HUES64 (cell line): ENCODE measurements around the gene PKMYT1.

ENCODE experiments used
- H3K27ac ChIP-seq: 2 replicates; pipeline ENCODE4 v1.7.0; 2013; ENCODE audit warnings: low read depth, low read length, inconsistent platforms
- H3K27me3 ChIP-seq: 2 replicates; pipeline ENCODE4 v1.6.1; 2013; ENCODE audit warnings: mild to moderate bottlenecking, low read length; ENCODE audit not compliant: insufficient read depth
- H3K36me3 ChIP-seq: 2 replicates; pipeline ENCODE4 v1.6.1; 2013; ENCODE audit warnings: mild to moderate bottlenecking, low read length; ENCODE audit not compliant: insufficient read depth
- H3K4me1 ChIP-seq: 2 replicates; pipeline ENCODE4 v1.6.1; 2013; ENCODE audit warnings: mild to moderate bottlenecking, low read length, moderate library complexity; ENCODE audit not compliant: insufficient read depth
- H3K4me3 ChIP-seq: 2 replicates; pipeline ENCODE4 v1.5.1; 2013; ENCODE audit warnings: mild to moderate bottlenecking, low read length, moderate library complexity
- H3K9ac ChIP-seq: 2 replicates; pipeline ENCODE4 v1.6.1; 2013; ENCODE audit warnings: mild to moderate bottlenecking, low read depth, low read length
- H3K9me3 ChIP-seq: 2 replicates; pipeline ENCODE4 v1.6.1; 2013; ENCODE audit warnings: low read depth, low read length; ENCODE audit not compliant: insufficient read depth
- WGBS: fragments of 150-250, 120-280 bp; methylation state at CpG from one replicate; pipeline ENCODE4 v1.1.7; 2013; ENCODE audit warnings: missing lambda C conversion rate; 5-methylcytosine and 5-hydroxymethylcytosine counted together

The PKMYT1 gene

DNA sequence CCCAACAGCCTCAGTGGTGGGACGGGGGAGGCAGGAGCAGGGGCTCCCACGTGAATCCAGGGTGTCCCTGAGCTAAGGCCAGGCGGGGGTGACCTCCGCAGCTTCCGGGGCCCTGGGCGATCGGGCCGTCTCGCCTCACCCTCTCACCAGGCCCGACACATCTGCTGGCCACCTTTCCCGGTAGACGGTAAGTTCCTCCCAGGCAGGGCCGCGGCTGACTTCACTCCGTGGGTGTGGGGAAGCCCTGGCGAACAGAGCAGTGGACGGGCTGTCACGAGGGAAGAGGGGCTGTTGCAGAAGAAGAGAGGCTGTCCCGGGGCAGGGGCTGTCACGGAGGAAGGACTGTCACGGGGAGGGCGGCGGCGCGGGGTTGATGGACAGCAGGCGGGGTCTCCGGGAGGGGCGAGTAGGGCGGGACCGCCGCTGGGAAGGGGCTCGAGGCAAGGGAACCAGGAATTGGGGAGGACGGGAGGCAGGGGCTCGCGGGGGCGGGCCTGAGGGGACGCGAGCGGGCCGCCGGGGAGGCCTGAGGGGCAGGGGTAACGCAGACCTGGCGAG, 498 bp downstream of the PKMYT1 start:
- H3K27me3 ChIP-seq: no peaks in the 10 kb centered on the region
- H3K9ac ChIP-seq: peak overlapping the region; percentile 91
- H3K4me1 ChIP-seq: peaks cover 27% of the 10 kb centered on the region
- no peaks in the 10 kb centered on the region for H3K9me3 ChIP-seq
- WGBS: 8% methylated on average over 43 of the region's 43 CpGs
- peak overlapping the region; percentile 95 for H3K27ac ChIP-seq
- H3K36me3 ChIP-seq: peaks cover 36% of the 10 kb centered on the region
- H3K4me3 ChIP-seq: peak overlapping the region; percentile 69

DNA sequence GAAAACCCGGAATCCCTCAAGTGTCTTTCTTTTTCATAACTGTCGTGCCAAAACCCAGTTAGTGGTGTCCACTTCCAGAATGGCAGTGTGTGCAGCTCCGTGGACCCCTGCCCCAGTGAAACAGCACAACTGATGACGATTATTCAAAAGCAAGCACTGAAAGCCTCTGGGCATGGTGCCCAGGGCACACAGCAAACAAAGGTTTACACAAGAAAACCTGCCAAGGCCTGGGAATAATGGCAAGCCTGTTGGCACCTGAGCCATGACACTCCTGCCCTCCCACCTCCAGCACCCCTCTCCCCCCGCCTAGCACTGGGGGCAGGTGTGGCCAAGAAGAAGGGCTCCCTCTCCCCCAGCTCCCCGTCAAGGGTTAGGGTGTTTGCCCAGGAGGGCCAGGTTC, 2.8 kb downstream of the PKMYT1 start:
- Histone ChIP-seq H3K4me1 (peaks cover 21% of the 10 kb centered on the region), H3K9me3 (no peaks in the 10 kb centered on the region), H3K27me3 (no peaks in the 10 kb centered on the region), H3K9ac (no peak overlapping the region), H3K36me3 (peaks cover 55% of the 10 kb centered on the region), H3K27ac (no peak overlapping the region), H3K4me3 (no peak overlapping the region)
- WGBS: 94% methylated on average over 6 of the region's 6 CpGs

DNA sequence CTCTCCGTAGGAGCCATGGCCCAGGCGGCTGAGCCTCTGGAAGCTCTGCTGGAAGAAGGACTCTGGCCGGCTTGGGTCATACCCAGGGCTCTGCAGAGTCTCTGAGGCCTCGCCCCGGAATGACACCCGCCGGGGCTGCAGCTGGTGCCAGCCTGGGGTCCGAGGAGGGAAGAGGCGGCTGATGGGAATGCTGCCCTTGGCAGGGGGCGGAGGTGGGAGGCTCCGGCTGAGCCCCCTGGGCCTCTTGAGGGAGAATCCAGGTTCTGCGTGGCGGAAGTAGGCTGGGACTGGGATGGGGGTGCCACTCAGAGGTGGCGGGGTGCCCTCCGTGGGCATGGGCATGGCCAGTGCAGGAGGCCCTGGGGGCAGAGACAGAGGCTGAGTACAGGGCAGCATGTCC, 3.6 kb downstream of the PKMYT1 start:
- peaks cover 13% of the 10 kb centered on the region for H3K4me1 ChIP-seq
- H3K27ac ChIP-seq: no peak overlapping the region
- peaks cover 62% of the 10 kb centered on the region for H3K36me3 ChIP-seq
- no peaks in the 10 kb centered on the region for H3K27me3 ChIP-seq
- H3K9me3 ChIP-seq: no peaks in the 10 kb centered on the region
- H3K9ac ChIP-seq: no peak overlapping the region
- 96% methylated on average over 15 of the region's 15 CpGs for WGBS
- no peak overlapping the region for H3K4me3 ChIP-seq

DNA sequence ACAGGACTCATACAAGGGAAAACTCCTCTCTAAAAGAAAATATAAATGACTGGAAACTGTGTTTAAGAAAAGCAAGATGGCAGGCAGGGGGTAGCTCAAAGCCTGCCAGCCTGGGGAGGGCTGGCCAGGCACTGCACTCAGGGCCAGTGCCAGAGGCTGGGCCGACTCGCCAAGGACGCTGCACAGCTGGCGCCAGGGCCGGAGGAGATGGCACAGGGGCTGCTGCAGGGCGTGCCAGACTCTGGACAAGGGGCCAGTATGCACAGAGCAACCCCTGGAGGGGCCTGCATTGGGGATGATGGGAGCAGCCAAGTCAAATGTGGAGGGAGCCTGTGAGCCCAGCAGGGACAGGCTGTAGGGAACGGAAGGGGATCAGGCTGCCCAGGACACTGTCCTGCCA, 4.0 kb downstream of the PKMYT1 start:
- Histone ChIP-seq H3K4me1 (peaks cover 9% of the 10 kb centered on the region), H3K36me3 (peaks cover 62% of the 10 kb centered on the region), H3K9me3 (no peaks in the 10 kb centered on the region), H3K27ac (no peak overlapping the region), H3K4me3 (no peak overlapping the region), H3K9ac (no peak overlapping the region), H3K27me3 (no peaks in the 10 kb centered on the region)
- 94% methylated on average over 7 of the region's 7 CpGs for WGBS

DNA sequence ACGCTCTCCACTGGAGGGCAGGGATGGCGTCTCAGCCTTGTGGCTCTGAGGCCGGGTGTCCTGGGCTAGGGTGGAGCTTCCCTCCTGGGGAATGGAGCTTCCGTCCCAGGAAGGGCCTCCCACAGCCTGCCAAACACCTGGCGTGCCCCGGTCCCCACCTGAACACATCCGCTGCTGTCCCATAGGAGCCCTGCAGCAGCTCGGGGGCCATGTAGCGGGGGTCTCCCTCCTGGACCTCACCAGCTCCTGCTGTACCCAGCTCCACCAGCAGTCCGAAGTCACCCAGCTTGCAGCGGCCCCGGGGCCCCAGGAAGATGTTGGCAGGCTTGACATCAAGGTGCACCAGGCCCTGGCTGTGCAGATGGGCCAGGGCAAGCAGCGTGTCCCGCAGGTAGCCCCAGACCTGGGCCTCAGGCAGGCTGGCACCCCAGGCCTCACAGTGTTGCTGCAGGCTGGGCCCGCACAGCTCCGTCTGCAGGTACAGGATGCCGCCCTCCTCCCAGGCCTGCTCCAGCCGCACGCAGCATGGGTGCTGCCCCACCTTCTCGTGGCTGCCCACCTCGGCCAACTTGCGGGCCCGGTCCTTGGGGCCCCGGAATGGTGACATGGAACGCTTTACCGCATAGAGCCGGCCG, 5.0 kb downstream of the PKMYT1 start:
- H3K4me1 ChIP-seq: peaks cover 4% of the 10 kb centered on the region; the same call in 1 of the 2 replicates
- no peaks in the 10 kb centered on the region for H3K27me3 ChIP-seq
- no peak overlapping the region for H3K27ac ChIP-seq
- no peak overlapping the region for H3K9ac ChIP-seq
- peaks cover 62% of the 10 kb centered on the region for H3K36me3 ChIP-seq
- WGBS: 94% methylated on average over 28 of the region's 28 CpGs
- no peak overlapping the region for H3K4me3 ChIP-seq
- H3K9me3 ChIP-seq: no peaks in the 10 kb centered on the region

DNA sequence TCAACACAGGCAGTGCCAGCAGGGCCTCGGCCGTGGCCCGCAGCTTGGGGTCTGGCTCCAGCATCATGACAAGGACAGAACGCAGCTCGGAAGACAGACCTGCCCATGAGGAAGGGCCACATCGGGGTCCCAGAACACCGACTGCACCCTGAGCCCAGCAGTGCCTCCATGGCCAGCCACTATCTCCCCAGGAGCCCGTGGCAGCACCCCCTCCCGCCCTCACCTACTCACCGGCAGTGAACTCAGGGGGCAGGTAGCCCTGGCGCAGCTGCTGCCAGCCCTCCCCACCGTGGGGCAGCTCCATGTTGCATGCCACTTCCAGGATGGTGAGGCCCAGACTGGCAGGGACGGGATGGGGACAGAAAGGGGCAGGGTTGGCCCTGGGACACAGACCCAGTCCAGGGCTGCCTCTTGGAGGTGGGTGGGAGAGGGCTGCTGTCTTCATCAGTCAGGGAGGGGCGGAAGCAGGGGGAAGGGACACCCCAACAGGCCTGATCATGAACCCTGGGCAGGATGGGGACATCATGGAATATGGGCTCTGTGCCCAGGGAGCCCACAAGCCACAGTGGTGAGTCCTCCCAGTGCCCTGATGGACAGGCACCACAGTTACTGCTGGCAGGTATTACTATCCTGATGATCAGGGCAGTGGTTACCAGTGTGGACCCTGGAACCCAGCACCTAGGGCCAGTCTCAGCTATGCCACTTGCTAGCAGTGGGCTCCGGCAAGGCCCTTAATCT, 5.8 kb downstream of the PKMYT1 start:
- Histone ChIP-seq H3K36me3 (peaks cover 62% of the 10 kb centered on the region), H3K27me3 (no peaks in the 10 kb centered on the region), H3K4me3 (no peak overlapping the region), H3K9ac (no peak overlapping the region), H3K9me3 (no peaks in the 10 kb centered on the region), H3K27ac (no peak overlapping the region), H3K4me1 (peaks cover 1% of the 10 kb centered on the region; the same call in 1 of the 2 replicates)
- 94% methylated on average over 15 of the region's 15 CpGs for WGBS

DNA sequence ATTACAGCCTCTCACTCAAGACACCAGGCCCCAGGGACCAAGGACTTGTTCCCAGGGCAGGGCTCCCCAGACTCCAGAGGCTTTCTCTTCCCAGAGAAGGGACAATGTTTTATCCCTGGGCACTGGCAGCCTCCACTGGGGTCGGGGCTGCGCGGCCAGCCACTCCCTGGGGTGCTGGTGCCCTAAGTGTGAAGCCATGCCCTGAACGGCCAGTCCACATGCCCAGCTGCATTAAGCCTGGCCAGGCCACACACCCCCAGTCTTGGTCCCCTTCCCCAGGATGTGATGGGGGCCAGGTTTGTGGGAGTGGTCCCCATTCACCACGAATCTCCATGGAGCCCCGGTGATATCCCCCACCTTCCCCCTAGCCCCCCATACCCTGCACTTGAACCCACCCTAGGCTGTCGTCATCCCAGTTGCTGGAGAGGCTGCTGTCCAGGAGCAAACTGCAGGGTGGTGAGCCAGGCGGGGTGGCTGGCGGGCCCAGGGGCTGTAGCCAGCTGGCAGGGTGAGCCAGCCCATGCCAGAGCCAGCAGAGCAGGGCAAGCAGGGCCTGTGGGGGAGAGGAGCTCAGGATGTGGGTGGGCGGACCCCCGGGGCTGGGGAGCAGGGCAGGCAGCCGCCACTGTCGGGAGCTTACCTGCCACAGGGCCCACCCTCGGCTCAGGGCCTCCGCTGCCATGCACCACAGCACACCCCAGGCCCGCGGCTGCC, 6.5 kb downstream of the PKMYT1 start:
- H3K27me3 ChIP-seq: no peaks in the 10 kb centered on the region
- H3K4me3 ChIP-seq: no peak overlapping the region
- H3K9me3 ChIP-seq: no peaks in the 10 kb centered on the region
- H3K9ac ChIP-seq: no peak overlapping the region
- no peak overlapping the region for H3K27ac ChIP-seq
- 93% methylated on average over 17 of the region's 17 CpGs for WGBS
- H3K4me1 ChIP-seq: no peaks in the 10 kb centered on the region
- H3K36me3 ChIP-seq: peaks cover 62% of the 10 kb centered on the region

DNA sequence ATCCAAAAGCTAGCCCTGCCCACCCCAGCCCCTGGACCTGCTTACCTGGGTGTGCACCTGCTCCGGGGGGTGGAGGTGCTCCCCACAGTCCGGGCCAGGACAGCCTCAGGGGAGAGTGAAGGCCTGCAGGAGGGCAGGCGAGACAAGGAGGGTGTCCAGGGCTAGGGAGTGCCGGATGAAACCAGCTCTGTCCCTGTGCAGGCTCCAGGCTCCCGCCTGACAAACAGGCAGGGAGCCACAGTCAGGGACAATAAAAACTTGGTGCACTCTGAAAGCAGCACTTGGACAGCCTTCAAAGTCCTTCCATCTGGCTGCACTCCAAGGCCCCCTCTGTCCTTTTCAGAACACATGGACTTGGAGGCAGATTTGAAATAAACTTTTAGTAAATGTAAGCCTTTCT, 7.2 kb downstream of the PKMYT1 start:
- 91% methylated on average over 5 of the region's 5 CpGs for WGBS
- H3K4me3 ChIP-seq: no peak overlapping the region
- H3K4me1 ChIP-seq: no peaks in the 10 kb centered on the region
- peaks cover 4% of the 10 kb centered on the region for H3K27me3 ChIP-seq
- peaks cover 60% of the 10 kb centered on the region for H3K36me3 ChIP-seq
- no peak overlapping the region for H3K9ac ChIP-seq
- H3K9me3 ChIP-seq: no peaks in the 10 kb centered on the region
- H3K27ac ChIP-seq: no peak overlapping the region

DNA sequence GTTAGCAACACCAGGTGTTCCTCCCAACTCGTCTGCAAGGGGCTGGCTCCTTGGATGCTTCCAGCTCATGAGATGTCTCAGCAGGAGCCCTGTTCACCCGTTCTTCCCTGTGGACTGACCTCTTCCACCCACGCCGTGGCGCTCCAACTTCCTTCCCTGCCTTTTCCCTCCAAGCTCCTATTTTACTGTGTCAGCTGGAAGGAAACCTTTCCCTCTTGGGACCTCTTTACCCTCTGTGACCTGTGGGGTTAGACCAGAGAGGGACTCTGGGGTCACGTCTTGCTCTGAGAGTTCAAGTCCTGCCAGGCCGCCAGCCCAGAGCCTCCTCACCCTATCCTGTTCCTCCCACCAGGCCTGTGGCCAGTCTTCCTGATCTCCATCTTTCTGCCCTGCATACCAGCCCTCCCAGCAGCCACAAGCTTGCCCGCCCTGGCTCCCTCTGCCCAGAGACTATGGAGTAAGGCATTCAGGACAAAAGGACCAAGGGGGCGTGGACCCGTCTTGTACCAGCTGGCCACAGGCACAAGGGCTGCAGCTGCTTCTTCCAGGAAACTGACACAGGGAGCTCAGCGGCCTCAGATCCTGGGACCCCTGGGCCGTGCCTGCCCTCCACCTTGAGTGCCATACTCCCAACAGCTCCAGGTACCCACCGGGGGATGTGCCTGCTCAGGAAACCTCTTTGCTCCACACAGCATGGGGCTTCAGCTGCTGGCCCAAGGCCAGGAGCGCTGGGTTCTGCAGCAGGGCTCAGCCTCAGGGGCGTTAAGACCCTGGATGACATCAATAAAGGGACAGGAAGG, 8.1 kb downstream of the PKMYT1 start:
- 88% methylated on average over 15 of the region's 15 CpGs for WGBS
- Histone ChIP-seq H3K27ac (no peak overlapping the region; the same call in 1 of the 2 replicates), H3K36me3 (peaks cover 51% of the 10 kb centered on the region), H3K9ac (no peak overlapping the region), H3K27me3 (peaks cover 13% of the 10 kb centered on the region), H3K4me3 (no peak overlapping the region), H3K9me3 (no peaks in the 10 kb centered on the region), H3K4me1 (no peaks in the 10 kb centered on the region)

DNA sequence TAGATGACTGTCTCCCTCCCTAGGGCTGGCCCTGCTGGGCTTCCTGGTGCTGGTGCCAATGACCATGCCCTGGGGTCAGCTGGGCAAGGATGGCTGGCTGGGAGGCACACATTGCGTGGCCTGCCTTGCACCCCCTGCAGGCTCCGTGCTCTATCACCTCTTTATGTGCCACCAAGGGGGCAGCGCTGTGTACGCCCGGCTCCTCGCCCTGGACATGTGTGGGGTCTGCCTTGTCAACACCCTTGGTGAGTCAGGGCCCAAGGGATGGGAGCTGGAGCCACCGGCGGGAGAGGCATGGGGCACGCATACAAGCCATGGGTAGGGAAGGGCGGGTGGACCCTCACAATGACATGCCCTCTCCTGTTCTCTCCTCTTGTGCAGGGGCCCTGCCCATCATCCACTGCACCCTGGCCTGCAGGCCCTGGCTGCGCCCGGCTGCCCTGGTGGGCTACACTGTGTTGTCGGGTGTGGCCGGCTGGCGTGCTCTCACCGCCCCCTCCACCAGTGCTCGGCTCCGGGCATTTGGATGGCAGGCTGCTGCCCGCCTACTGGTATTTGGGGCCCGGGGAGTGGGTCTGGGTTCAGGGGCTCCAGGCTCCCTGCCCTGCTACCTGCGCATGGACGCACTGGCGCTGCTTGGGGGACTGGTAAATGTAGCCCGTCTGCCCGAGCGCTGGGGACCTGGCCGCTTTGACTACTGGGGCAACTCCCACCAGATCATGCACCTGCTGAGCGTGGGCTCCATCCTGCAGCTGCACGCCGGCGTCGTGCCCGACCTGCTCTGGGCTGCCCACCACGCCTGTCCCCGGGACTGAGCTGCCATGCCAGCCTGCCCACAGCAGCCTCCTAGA, 8.9 kb downstream of the PKMYT1 start:
- H3K9ac ChIP-seq: no peak overlapping the region
- H3K36me3 ChIP-seq: peaks cover 42% of the 10 kb centered on the region
- H3K4me3 ChIP-seq: no peak overlapping the region
- H3K9me3 ChIP-seq: no peaks in the 10 kb centered on the region
- WGBS: 93% methylated on average over 35 of the region's 35 CpGs
- H3K4me1 ChIP-seq: no peaks in the 10 kb centered on the region
- H3K27me3 ChIP-seq: peaks cover 19% of the 10 kb centered on the region
- H3K27ac ChIP-seq: no peak overlapping the region
